IMR-90 (cell line): ENCODE results near the gene KAZN. TPM values are rescaled to one million over a fixed set of nuclear protein-coding genes. Genes with fewer than 3 reads are reported as not detected.

ENCODE experiments used
- ATAC-seq: fragments of 200-7000 bp; cut with Tn5 transposase; 2 replicates; pipeline ENCODE4 v1.9.1; 2020; ENCODE audit warnings: low read depth, mild to moderate bottlenecking, moderate library complexity
- BruUV-seq: library from RNA; stranded (reverse); fragments of 400-500 nt; replicated peaks from 2 replicates; lab custom pipeline; 2021; lab: Mats Ljungman, UMichigan
- CTCF ChIA-PET: fragments of 300-600 bp; formaldehyde crosslinking; extraction: SDS; loops from one replicate; lab custom pipeline; 2021; ENCODE audit warnings: antibody characterized with exemption; lab: Yijun Ruan, JAX
- POLR2A ChIA-PET: fragments of 300-600 bp; sonication (Branson Sonifier 250); formaldehyde crosslinking; loops from one replicate; lab custom pipeline; 2022; ENCODE audit warnings: antibody characterized with exemption; ENCODE audit not compliant: unreplicated experiment; lab: Charles Lee
- DNase-seq: peaks from one replicate; pipeline ENCODE4 v3.0.0; 2013
- H2AFZ ChIP-seq: replicated peaks from 2 replicates; pipeline ENCODE3; 2013; ENCODE audit warnings: low read length, mild to moderate bottlenecking; ENCODE audit not compliant: poor library complexity
- H2AK5ac ChIP-seq: 2 replicates; pipeline ENCODE4 v1.6.1; 2013; ENCODE audit warnings: low read depth, low read length, inconsistent platforms
- H2AK9ac ChIP-seq: replicated peaks from 2 replicates; pipeline ENCODE3; 2013; ENCODE audit warnings: mild to moderate bottlenecking, low read depth, low read length, moderate library complexity; ENCODE audit not compliant: poor library complexity
- H2BK120ac ChIP-seq: 2 replicates; pipeline ENCODE4 v1.6.1; 2013; ENCODE audit warnings: low read depth, low read length, inconsistent platforms
- H2BK15ac ChIP-seq: 3 replicates; pipeline ENCODE4 v1.6.1; 2013; ENCODE audit warnings: low read depth, low read length, inconsistent platforms
- H2BK20ac ChIP-seq: 2 replicates; pipeline ENCODE4 v1.6.1; 2013; ENCODE audit warnings: low read depth, mild to moderate bottlenecking, inconsistent platforms, low read length, moderate library complexity
- H2BK5ac ChIP-seq: 2 replicates; pipeline ENCODE4 v1.6.1; 2013; ENCODE audit warnings: mild to moderate bottlenecking, low read depth, low read length, inconsistent platforms; ENCODE audit not compliant: poor library complexity, severe bottlenecking
- H3K14ac ChIP-seq: replicated peaks from 2 replicates; pipeline ENCODE4 v1.6.1; 2013; ENCODE audit warnings: low read depth, low read length, inconsistent platforms
- H3K18ac ChIP-seq: 2 replicates; pipeline ENCODE4 v1.6.1; 2013; ENCODE audit warnings: low read depth, low read length, control low read depth
- H3K23ac ChIP-seq: 2 replicates; pipeline ENCODE4 v1.6.1; 2013; ENCODE audit warnings: low read depth, low read length, inconsistent platforms
- H3K27ac ChIP-seq: 2 replicates; pipeline ENCODE4 v1.5.1; 2013; ENCODE audit warnings: mild to moderate bottlenecking, control low read depth, low read length; ENCODE audit not compliant: insufficient read depth
- H3K27me3 ChIP-seq: 2 replicates; pipeline ENCODE4 v1.6.1; 2013; ENCODE audit warnings: low read length; ENCODE audit not compliant: control insufficient read depth, insufficient read depth
- H3K36me3 ChIP-seq: 2 replicates; pipeline ENCODE4 v1.6.1; 2013; ENCODE audit warnings: low read length, mixed read lengths; ENCODE audit not compliant: control insufficient read depth, insufficient read depth
- H3K4ac ChIP-seq: 2 replicates; pipeline ENCODE4 v1.6.1; 2013; ENCODE audit warnings: low read depth, low read length, inconsistent platforms
- H3K4me1 ChIP-seq: 2 replicates; pipeline ENCODE4 v1.6.1; 2013; ENCODE audit warnings: low read length, mixed read lengths; ENCODE audit not compliant: control insufficient read depth, insufficient read depth
- H3K4me2 ChIP-seq: 2 replicates; pipeline ENCODE4 v1.6.1; 2013; ENCODE audit warnings: low read depth, mild to moderate bottlenecking, control low read depth, low read length, moderate library complexity
- H3K4me3 ChIP-seq: 2 replicates; pipeline ENCODE4 v1.5.1; 2013; ENCODE audit warnings: low read depth, mild to moderate bottlenecking, control low read depth, low read length, moderate library complexity; ENCODE audit not compliant: insufficient read depth
- H3K56ac ChIP-seq: 2 replicates; pipeline ENCODE4 v1.6.1; 2013; ENCODE audit warnings: low read length, inconsistent platforms; ENCODE audit not compliant: insufficient read depth; ENCODE audit errors: extremely low read depth
- H3K79me1 ChIP-seq, 2 experiments: 2 replicates each; pipeline ENCODE4 v1.6.1; 2013; ENCODE audit warnings: low read length in 2 of 2, inconsistent platforms in 1 of 2, low read depth in 1 of 2
- H3K9ac ChIP-seq: 2 replicates; pipeline ENCODE4 v1.6.1; 2013; ENCODE audit warnings: low read depth, low read length, control low read depth
- H3K9me1 ChIP-seq: 2 replicates; pipeline ENCODE4 v1.6.1; 2013; ENCODE audit warnings: low read length, inconsistent platforms; ENCODE audit not compliant: insufficient read depth
- H3K9me3 ChIP-seq: 2 replicates; pipeline ENCODE4 v1.6.1; 2013; ENCODE audit warnings: low read length; ENCODE audit not compliant: control insufficient read depth, insufficient read depth
- H4K20me1 ChIP-seq: 2 replicates; pipeline ENCODE4 v1.6.1; 2013; ENCODE audit warnings: low read length, inconsistent platforms; ENCODE audit not compliant: insufficient read depth
- H4K5ac ChIP-seq: 2 replicates; pipeline ENCODE4 v1.6.1; 2013; ENCODE audit warnings: mild to moderate bottlenecking, low read depth, low read length, control low read depth
- H4K8ac ChIP-seq, 2 experiments: 2 replicates each; pipeline ENCODE4 v1.6.1; 2013; ENCODE audit warnings: low read depth in 2 of 2, low read length in 2 of 2, control low read depth in 1 of 2, inconsistent platforms in 1 of 2
- H4K91ac ChIP-seq: 2 replicates; pipeline ENCODE4 v1.6.1; 2013; ENCODE audit warnings: low read depth, low read length, inconsistent platforms; ENCODE audit not compliant: insufficient read depth
- BHLHE40 ChIP-seq: fragments of 150-350 bp; IDR thresholded peaks from 2 replicates; pipeline ENCODE4 v1.6.1; 2016; ENCODE audit warnings: mild to moderate bottlenecking, low read depth, low read length
- CEBPB ChIP-seq: IDR thresholded peaks from 2 replicates; pipeline ENCODE4 v1.6.1; 2012; ENCODE audit warnings: low read depth, low read length, improper control_type of control experiment
- CHD1 ChIP-seq: IDR thresholded peaks from 2 replicates; pipeline ENCODE4 v1.6.1; 2012; ENCODE audit warnings: low read depth, low read length, improper control_type of control experiment
- FOS ChIP-seq: fragments of 150-350 bp; IDR thresholded peaks from 2 replicates; pipeline ENCODE4 v1.6.1; 2016; ENCODE audit warnings: low read depth, low read length
- MAFK ChIP-seq: IDR thresholded peaks from 2 replicates; pipeline ENCODE4 v1.6.1; 2012; ENCODE audit warnings: low read depth, low read length, improper control_type of control experiment
- MAZ ChIP-seq: IDR thresholded peaks from 2 replicates; pipeline ENCODE4 v1.6.1; 2012; ENCODE audit warnings: low read depth, mild to moderate bottlenecking, low read length, improper control_type of control experiment, moderate library complexity, borderline replicate concordance
- MXI1 ChIP-seq: IDR thresholded peaks from 2 replicates; pipeline ENCODE4 v1.6.1; 2012; ENCODE audit warnings: low read depth, mild to moderate bottlenecking, low read length, moderate library complexity, borderline replicate concordance
- NFE2L2 ChIP-seq: fragments of 150-350 bp; IDR thresholded peaks from 2 replicates; pipeline ENCODE4 v1.6.1; 2016; ENCODE audit warnings: low read depth, mild to moderate bottlenecking, low read length
- POLR2A ChIP-seq: IDR thresholded peaks from 2 replicates; pipeline ENCODE4 v1.6.1; 2012; ENCODE audit warnings: mild to moderate bottlenecking, low read depth, low read length
- RAD21 ChIP-seq: IDR thresholded peaks from 2 replicates; pipeline ENCODE4 v1.6.1; 2012; ENCODE audit warnings: low read length, improper control_type of control experiment
- RCOR1 ChIP-seq: IDR thresholded peaks from 2 replicates; pipeline ENCODE4 v1.6.1; 2012; ENCODE audit warnings: mild to moderate bottlenecking, low read length, improper control_type of control experiment; ENCODE audit not compliant: insufficient replicate concordance
- RFX5 ChIP-seq: IDR thresholded peaks from 2 replicates; pipeline ENCODE4 v1.8.0; 2012; ENCODE audit warnings: low read depth, mild to moderate bottlenecking, low read length, moderate library complexity
- SMC3 ChIP-seq: fragments of 150-350 bp; IDR thresholded peaks from 2 replicates; pipeline ENCODE4 v1.6.1; 2016; ENCODE audit warnings: low read depth, mild to moderate bottlenecking, antibody characterized with exemption, low read length, moderate library complexity
- WGBS, 2 experiments: methylation state at CpG; one replicate each; pipeline versions ENCODE4 v1.1.5 to v1.1.7; 2013; ENCODE audit warnings: missing lambda C conversion rate in 2 of 2; ENCODE audit not compliant: insufficient read length in 1 of 2; ENCODE audit errors: extremely low coverage in 2 of 2; 5-methylcytosine and 5-hydroxymethylcytosine counted together
- dilution Hi-C: fragments of 300-500 bp; cut with HindIII; formaldehyde crosslinking; loops from one replicate; pipeline ENCODE4 v1.14.3; 2018; ENCODE audit warnings: low sequenced_read_pairs; ENCODE audit not compliant: unreplicated experiment
- in situ Hi-C: fragments of 300-500 bp; cut with MboI; formaldehyde crosslinking; loops from 3 replicates; pipeline ENCODE4 v1.14.3; 2019; ENCODE audit warnings: low sequenced_read_pairs, inconsistent platforms, mixed read lengths
- intact Hi-C: fragments of 100-400 bp; cut with micrococcal nuclease; formaldehyde crosslinking; loops from 2 replicates; pipeline ENCODE4 v1.10.0; 2022
- polyA plus RNA-seq, 3 experiments: library from polyadenylated mRNA; depleted of rRNA; stranded (reverse); fragments of >200 nt; gene quantifications; 2 replicates each; pipeline ENCODE4 v1.2.3, GENCODE V29; 2012; ENCODE audit warnings: low replicate concordance in 1 of 3
- total RNA-seq: library from RNA; depleted of rRNA; stranded (reverse); fragments of >200 nt; gene quantifications from 2 replicates; pipeline ENCODE4 v1.2.3, GENCODE V29; 2012
- TF ChIP-seq, protein P1 (sequence below): fragments of 150-350 bp; IDR thresholded peaks from 2 replicates; pipeline ENCODE4 v1.6.1; 2016; ENCODE audit warnings: low read depth, mild to moderate bottlenecking, low read length, moderate library complexity, borderline replicate concordance
- TF ChIP-seq, protein P2 (sequence below): fragments of 150-350 bp; IDR thresholded peaks from 2 replicates; pipeline ENCODE4 v1.6.1; 2017; ENCODE audit warnings: mild to moderate bottlenecking, antibody characterized with exemption, low read length, low read depth
- TF ChIP-seq, protein P3 (sequence below): conservative IDR thresholded peaks from 2 replicates; pipeline ENCODE4 v1.5.1; 2012; ENCODE audit warnings: mild to moderate bottlenecking, low read depth, low read length, improper control_type of control experiment

Gene KAZN
- total and polyA plus RNA-seq, 2 of the 4 experiments (the other 2 are of a cell fraction): 5.2 to 10.5 TPM

DNA sequence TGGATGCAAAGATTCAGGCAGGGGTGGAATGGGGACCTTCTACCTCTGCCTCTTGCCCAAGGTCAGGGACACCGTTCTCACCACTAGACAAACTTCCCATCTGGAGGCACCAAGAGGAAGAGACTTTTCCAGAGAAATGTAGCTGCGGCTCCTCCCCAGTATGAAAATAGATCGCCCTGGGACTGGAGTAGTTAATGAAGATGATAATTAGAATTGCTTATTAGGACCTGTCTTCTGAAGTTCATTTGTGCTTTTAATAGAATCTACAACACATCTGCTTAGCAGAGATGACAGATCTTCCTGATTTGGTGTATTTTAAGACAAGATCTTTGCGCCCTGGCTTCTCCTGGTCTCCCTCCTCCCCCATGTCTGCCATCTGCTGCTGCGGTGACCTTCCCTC is 266.6 kb downstream of the KAZN start:
- H3K27ac ChIP-seq: no peak overlapping the region

More for the DNA sequence above, 266.6 kb downstream of the KAZN start:
- H3K9me1 ChIP-seq: peaks cover 4% of the 10 kb centered on the region; the same call in 1 of the 2 replicates
- in situ Hi-C loops (no loop called here), dilution Hi-C loops (no loop called here), intact Hi-C loops (no loop called here)
- no peak overlapping the region for H2AFZ ChIP-seq
- no peaks in the 10 kb centered on the region for H3K36me3 ChIP-seq
- TF ChIP-seq RFX5 (no peak), FOS (no peak), RAD21 (no peak), MAFK (no peak), BHLHE40 (no peak), CHD1 (no peak), SMC3 (no peak), MAZ (no peak), RCOR1 (no peak), CEBPB (no peak), MXI1 (no peak), POLR2A (no peak), NFE2L2 (no peak)
- TF ChIP-seq, protein P1, sequence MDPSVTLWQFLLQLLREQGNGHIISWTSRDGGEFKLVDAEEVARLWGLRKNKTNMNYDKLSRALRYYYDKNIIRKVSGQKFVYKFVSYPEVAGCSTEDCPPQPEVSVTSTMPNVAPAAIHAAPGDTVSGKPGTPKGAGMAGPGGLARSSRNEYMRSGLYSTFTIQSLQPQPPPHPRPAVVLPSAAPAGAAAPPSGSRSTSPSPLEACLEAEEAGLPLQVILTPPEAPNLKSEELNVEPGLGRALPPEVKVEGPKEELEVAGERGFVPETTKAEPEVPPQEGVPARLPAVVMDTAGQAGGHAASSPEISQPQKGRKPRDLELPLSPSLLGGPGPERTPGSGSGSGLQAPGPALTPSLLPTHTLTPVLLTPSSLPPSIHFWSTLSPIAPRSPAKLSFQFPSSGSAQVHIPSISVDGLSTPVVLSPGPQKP: no peak
- TF ChIP-seq, protein P2, sequence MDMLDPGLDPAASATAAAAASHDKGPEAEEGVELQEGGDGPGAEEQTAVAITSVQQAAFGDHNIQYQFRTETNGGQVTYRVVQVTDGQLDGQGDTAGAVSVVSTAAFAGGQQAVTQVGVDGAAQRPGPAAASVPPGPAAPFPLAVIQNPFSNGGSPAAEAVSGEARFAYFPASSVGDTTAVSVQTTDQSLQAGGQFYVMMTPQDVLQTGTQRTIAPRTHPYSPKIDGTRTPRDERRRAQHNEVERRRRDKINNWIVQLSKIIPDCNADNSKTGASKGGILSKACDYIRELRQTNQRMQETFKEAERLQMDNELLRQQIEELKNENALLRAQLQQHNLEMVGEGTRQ: no peak
- TF ChIP-seq, protein P3, sequence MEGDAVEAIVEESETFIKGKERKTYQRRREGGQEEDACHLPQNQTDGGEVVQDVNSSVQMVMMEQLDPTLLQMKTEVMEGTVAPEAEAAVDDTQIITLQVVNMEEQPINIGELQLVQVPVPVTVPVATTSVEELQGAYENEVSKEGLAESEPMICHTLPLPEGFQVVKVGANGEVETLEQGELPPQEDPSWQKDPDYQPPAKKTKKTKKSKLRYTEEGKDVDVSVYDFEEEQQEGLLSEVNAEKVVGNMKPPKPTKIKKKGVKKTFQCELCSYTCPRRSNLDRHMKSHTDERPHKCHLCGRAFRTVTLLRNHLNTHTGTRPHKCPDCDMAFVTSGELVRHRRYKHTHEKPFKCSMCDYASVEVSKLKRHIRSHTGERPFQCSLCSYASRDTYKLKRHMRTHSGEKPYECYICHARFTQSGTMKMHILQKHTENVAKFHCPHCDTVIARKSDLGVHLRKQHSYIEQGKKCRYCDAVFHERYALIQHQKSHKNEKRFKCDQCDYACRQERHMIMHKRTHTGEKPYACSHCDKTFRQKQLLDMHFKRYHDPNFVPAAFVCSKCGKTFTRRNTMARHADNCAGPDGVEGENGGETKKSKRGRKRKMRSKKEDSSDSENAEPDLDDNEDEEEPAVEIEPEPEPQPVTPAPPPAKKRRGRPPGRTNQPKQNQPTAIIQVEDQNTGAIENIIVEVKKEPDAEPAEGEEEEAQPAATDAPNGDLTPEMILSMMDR: no peak
- no peak overlapping the region for H4K8ac ChIP-seq
- no peak overlapping the region for H2AK5ac ChIP-seq
- no peaks in the 10 kb centered on the region for H3K79me1 ChIP-seq
- BruUV-seq: no TSS peak
- H3K23ac ChIP-seq: no peak overlapping the region
- H4K5ac ChIP-seq: no peak overlapping the region
- no peaks in the 10 kb centered on the region for H3K9me3 ChIP-seq
- H2BK120ac ChIP-seq: no peak overlapping the region
- no peak overlapping the region for H3K9ac ChIP-seq
- H3K18ac ChIP-seq: no peak overlapping the region
- H3K4me1 ChIP-seq: no peaks in the 10 kb centered on the region
- H2BK15ac ChIP-seq: no peak overlapping the region
- H3K4me3 ChIP-seq: no peak overlapping the region
- H4K91ac ChIP-seq: no peak overlapping the region
- no peaks in the 10 kb centered on the region for H4K20me1 ChIP-seq
- no peak overlapping the region for H2BK20ac ChIP-seq
- peaks cover 19% of the 10 kb centered on the region for H3K27me3 ChIP-seq
- H2BK5ac ChIP-seq: no peak overlapping the region
- H2AK9ac ChIP-seq: no peak overlapping the region
- H3K4ac ChIP-seq: no peak overlapping the region
- ChIA-PET CTCF (no interaction called here), POLR2A (no interaction called here)
- no peak overlapping the region for H3K4me2 ChIP-seq
- H3K14ac ChIP-seq: no peak overlapping the region
- no peak for ATAC-seq
- H3K56ac ChIP-seq: no peak overlapping the region
- WGBS, 2 experiments: no CpG with 5 or more reads among the region's 5 CpGs
- DNase-seq: no peak
